OCI-LY1 (cell line): ENCODE results near the gene TP73.

Experiments
- H2AFZ ChIP-seq: fragments of 200-600 bp; sonication (generic), shearing (Covaris generic); 2 replicates; pipeline ENCODE4 v1.6.0; 2014; ENCODE audit warnings: antibody characterized with exemption, mild to moderate bottlenecking, low read length
- H3F3A ChIP-seq: fragments of 200-600 bp; sonication (generic), shearing (Covaris generic); 2 replicates; pipeline ENCODE4 v1.6.0; 2014; ENCODE audit warnings: mild to moderate bottlenecking, antibody characterized with exemption, low read length, moderate library complexity; ENCODE audit not compliant: insufficient read depth
- H3K27ac ChIP-seq: fragments of 200-600 bp; sonication (generic); 2 replicates; pipeline ENCODE4 v1.5.1; 2014; ENCODE audit warnings: low read length, mixed run types, mild to moderate bottlenecking, low read depth; ENCODE audit not compliant: poor library complexity, severe bottlenecking
- H3K27me3 ChIP-seq: fragments of 200-600 bp; sonication (generic); 2 replicates; pipeline ENCODE4 v1.6.0; 2014; ENCODE audit warnings: antibody characterized with exemption, mild to moderate bottlenecking, low read length, moderate library complexity; ENCODE audit not compliant: insufficient read depth
- H3K36me3 ChIP-seq: fragments of 200-600 bp; sonication (generic); 2 replicates; pipeline ENCODE4 v1.6.1; 2014; ENCODE audit warnings: mild to moderate bottlenecking, antibody characterized with exemption, low read length, moderate library complexity, mixed read lengths; ENCODE audit not compliant: insufficient read depth
- H3K4me1 ChIP-seq: fragments of 200-600 bp; sonication (generic); 2 replicates; pipeline ENCODE4 v1.5.1; 2014; ENCODE audit warnings: mild to moderate bottlenecking, low read length, moderate library complexity; ENCODE audit not compliant: insufficient read depth, severe bottlenecking
- H3K4me2 ChIP-seq: fragments of 200-600 bp; sonication (generic), shearing (Covaris generic); 2 replicates; pipeline ENCODE4 v1.6.1; 2014; ENCODE audit warnings: low read length
- H3K4me3 ChIP-seq: fragments of 200-600 bp; sonication (generic); 2 replicates; pipeline ENCODE4 v1.5.1; 2014; ENCODE audit warnings: low read length, low read depth, mild to moderate bottlenecking, mixed read lengths; ENCODE audit not compliant: poor library complexity, severe bottlenecking
- H3K79me2 ChIP-seq: fragments of 200-600 bp; shearing (Covaris generic); 2 replicates; pipeline ENCODE4 v1.6.1; 2016; ENCODE audit warnings: mixed run types, low read length, mixed read lengths; ENCODE audit not compliant: insufficient read depth
- H3K9ac ChIP-seq: fragments of 200-600 bp; sonication (generic), shearing (Covaris generic); 2 replicates; pipeline ENCODE4 v1.6.1; 2014; ENCODE audit warnings: mild to moderate bottlenecking, low read length, mixed read lengths
- H3K9me2 ChIP-seq: fragments of 200-600 bp; sonication (generic), shearing (Covaris generic); 2 replicates; pipeline ENCODE4 v1.6.1; 2014; ENCODE audit warnings: low read depth, mild to moderate bottlenecking, low read length, mixed read lengths
- H3K9me3 ChIP-seq: fragments of 200-600 bp; shearing (Covaris generic); 2 replicates; pipeline ENCODE4 v1.6.1; 2014; ENCODE audit warnings: low read length, mixed read lengths
- H4K20me1 ChIP-seq: fragments of 200-600 bp; sonication (generic), shearing (Covaris generic); 2 replicates; pipeline ENCODE4 v1.6.0; 2016; ENCODE audit warnings: mild to moderate bottlenecking, low read length; ENCODE audit not compliant: insufficient read depth
- EZH2 ChIP-seq: fragments of 200-600 bp; sonication (generic), shearing (Covaris generic); IDR thresholded peaks from 2 replicates; pipeline ENCODE4 v1.8.0; 2017; ENCODE audit warnings: borderline replicate concordance, mixed run types, mild to moderate bottlenecking, antibody characterized with exemption, low read length, moderate library complexity, mixed read lengths
- TF ChIP-seq, protein P1 (sequence below): fragments of 200-600 bp; sonication (generic), shearing (Covaris generic); IDR thresholded peaks from 2 replicates; pipeline ENCODE4 v1.5.1; 2017; ENCODE audit warnings: mild to moderate bottlenecking, antibody characterized with exemption, low read length, moderate library complexity, mixed read lengths

TP73 gene

DNA sequence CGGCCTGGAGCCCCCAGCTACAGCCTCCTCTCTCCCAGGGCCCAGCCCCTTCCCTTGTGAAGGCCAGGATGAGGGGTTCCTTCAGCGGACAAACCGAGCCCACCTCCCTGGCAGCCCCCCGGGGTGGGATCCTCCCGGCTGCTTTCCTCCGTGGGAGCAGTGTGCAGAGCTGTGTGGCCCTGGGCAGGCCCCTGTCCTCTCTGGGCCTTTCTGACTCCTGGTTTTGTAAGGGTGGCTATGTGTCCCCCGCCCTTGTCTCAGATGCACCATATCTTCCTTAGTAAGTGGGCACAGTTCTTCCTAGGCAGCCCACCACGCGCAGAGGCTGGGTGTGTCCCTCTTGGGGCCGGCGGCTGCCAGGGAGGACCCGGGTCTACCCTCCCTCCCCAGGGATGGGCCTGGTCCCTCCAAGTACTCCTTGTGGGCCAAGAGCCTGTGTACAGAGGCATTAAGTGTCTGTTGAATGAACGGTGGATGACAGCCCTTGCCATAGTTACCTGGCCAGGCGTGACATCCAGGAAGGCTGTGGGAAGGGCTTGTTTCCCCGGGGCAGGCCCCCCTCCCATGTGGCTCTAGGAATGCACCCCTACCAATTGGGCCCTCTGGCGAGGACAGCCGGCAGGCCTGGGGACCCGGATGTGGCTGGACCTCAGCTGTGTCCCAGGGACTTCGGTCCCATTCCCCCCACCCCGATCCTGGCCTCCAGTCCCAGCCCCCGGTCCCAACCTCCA lies 124.1 kb downstream of the TP73 start:
- no peak overlapping the region for H3K4me3 ChIP-seq
- no peak overlapping the region for H2AFZ ChIP-seq
- no peak overlapping the region for H3K27ac ChIP-seq
- H3K79me2 ChIP-seq = no peaks in the 10 kb centered on the region
- H3K9ac ChIP-seq = no peak overlapping the region
- no peaks in the 10 kb centered on the region for H3K9me2 ChIP-seq
- no peaks in the 10 kb centered on the region for H3F3A ChIP-seq
- peaks cover 28% of the 10 kb centered on the region for H3K36me3 ChIP-seq
- no peaks in the 10 kb centered on the region for H4K20me1 ChIP-seq
- H3K4me1 ChIP-seq = peaks cover 22% of the 10 kb centered on the region
- H3K9me3 ChIP-seq = no peaks in the 10 kb centered on the region
- TF ChIP-seq EZH2 = no peak
- TF ChIP-seq, protein P1, sequence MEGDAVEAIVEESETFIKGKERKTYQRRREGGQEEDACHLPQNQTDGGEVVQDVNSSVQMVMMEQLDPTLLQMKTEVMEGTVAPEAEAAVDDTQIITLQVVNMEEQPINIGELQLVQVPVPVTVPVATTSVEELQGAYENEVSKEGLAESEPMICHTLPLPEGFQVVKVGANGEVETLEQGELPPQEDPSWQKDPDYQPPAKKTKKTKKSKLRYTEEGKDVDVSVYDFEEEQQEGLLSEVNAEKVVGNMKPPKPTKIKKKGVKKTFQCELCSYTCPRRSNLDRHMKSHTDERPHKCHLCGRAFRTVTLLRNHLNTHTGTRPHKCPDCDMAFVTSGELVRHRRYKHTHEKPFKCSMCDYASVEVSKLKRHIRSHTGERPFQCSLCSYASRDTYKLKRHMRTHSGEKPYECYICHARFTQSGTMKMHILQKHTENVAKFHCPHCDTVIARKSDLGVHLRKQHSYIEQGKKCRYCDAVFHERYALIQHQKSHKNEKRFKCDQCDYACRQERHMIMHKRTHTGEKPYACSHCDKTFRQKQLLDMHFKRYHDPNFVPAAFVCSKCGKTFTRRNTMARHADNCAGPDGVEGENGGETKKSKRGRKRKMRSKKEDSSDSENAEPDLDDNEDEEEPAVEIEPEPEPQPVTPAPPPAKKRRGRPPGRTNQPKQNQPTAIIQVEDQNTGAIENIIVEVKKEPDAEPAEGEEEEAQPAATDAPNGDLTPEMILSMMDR = no peak
- H3K4me2 ChIP-seq = no peak overlapping the region
- H3K27me3 ChIP-seq = no peaks in the 10 kb centered on the region

DNA sequence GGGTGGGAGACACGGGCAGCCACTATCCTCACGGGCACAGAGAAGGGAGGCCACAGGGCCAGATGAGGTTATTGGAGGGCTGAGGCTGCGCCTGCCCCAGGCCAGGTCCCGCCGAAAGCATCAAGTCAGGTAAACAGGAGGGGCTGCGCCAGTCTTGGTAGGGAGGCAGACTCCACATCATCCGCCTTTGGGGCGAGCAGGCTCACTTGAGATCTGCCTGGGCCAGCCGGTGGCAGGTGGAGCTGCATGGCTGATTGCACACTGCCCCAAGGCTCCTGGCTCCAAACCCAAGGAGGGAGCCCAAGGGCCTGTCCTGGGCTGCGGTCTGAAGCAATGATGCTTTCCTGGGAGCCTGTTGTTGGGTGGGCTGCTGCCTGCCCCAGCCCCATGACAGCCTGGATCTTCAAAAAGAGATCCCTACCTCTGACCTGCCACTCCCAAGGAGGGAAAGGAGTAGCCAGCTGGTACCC lies 124.8 kb downstream of the TP73 start:
- no peak overlapping the region for H3K4me3 ChIP-seq
- peaks cover 35% of the 10 kb centered on the region for H3K36me3 ChIP-seq
- H3K4me2 ChIP-seq = no peak overlapping the region
- peaks cover 15% of the 10 kb centered on the region for H3K4me1 ChIP-seq
- H3K27me3 ChIP-seq = no peaks in the 10 kb centered on the region
- H3K9ac ChIP-seq = no peak overlapping the region
- no peak for TF ChIP-seq EZH2
- TF ChIP-seq, protein P1 = no peak
- H4K20me1 ChIP-seq = no peaks in the 10 kb centered on the region
- no peaks in the 10 kb centered on the region for H3K9me2 ChIP-seq
- no peak overlapping the region for H2AFZ ChIP-seq
- no peak overlapping the region for H3K27ac ChIP-seq
- H3K79me2 ChIP-seq = no peaks in the 10 kb centered on the region
- H3K9me3 ChIP-seq = no peaks in the 10 kb centered on the region
- H3F3A ChIP-seq = no peaks in the 10 kb centered on the region

DNA sequence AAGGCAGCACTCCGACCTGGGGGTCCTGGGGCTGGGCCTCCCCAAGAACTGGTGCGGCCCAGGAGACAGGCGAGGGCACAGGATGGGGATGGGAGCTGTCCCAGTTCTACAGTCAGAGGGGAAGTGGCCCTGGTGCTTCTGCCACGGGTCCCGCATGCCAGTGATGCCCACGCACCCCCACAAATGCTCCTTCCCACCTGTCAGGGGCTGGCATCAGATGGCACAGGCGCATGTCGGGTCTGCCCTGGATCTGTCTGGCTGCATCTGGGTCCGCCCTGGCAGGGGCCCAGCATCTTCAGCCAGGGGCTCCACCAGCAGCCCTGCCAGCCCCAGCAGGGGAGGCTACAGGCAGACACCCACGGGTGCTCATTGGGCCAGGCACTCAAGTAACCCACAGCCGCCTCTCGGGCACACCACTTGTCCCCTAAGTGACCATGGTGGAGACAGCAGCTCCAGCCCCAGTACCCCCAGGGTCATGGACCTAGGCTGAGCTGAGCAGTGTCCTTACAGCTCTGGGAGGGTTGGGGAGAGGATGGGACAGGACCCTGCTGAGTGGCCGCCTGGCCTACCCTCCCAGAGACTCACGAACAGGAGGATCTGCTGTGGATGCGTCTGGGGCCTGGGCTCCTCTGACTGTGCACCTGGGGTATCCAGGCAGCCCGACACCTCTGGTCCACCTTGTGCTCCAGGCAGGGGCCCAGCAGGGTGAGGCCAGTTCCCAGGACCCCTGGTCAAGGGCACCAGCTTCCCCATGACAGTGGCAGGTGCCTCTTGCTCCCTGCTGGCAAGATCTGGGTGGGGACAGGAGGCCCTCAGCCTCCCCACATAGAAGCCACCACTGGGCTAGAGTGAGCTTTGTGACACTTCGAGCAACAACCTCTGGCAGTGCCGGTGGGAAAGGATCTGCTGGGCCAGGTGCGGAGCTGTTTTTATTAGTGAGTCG lies 125.6 kb downstream of the TP73 start:
- no peak overlapping the region for H3K9ac ChIP-seq
- H3K79me2 ChIP-seq = no peaks in the 10 kb centered on the region
- no peaks in the 10 kb centered on the region for H3K27me3 ChIP-seq
- no peak overlapping the region for H3K4me2 ChIP-seq
- H3K9me3 ChIP-seq = no peaks in the 10 kb centered on the region
- H3K4me1 ChIP-seq = peaks cover 14% of the 10 kb centered on the region
- no peaks in the 10 kb centered on the region for H3F3A ChIP-seq
- H3K9me2 ChIP-seq = no peaks in the 10 kb centered on the region
- no peak overlapping the region for H2AFZ ChIP-seq
- no peaks in the 10 kb centered on the region for H4K20me1 ChIP-seq
- H3K4me3 ChIP-seq = no peak overlapping the region
- H3K36me3 ChIP-seq = peaks cover 43% of the 10 kb centered on the region
- TF ChIP-seq, protein P1 = no peak
- no peak for TF ChIP-seq EZH2
- H3K27ac ChIP-seq = no peak overlapping the region
